HG03520 (cell line): ENCODE data around the gene GPRIN3.
"Not testable (repeated sequence)": the region's sequence is repeated elsewhere in the genome, so short reads cannot be mapped to it uniquely, and the experiment has no call there.

Experiments used
- ATAC-seq: cut with Tn5 transposase; IDR thresholded peaks from one replicate; pipeline ENCODE4 v1.9.1; 2021; ENCODE audit warnings: mild to moderate bottlenecking, moderate library complexity; ENCODE audit not compliant: unreplicated experiment

Gene GPRIN3

DNA sequence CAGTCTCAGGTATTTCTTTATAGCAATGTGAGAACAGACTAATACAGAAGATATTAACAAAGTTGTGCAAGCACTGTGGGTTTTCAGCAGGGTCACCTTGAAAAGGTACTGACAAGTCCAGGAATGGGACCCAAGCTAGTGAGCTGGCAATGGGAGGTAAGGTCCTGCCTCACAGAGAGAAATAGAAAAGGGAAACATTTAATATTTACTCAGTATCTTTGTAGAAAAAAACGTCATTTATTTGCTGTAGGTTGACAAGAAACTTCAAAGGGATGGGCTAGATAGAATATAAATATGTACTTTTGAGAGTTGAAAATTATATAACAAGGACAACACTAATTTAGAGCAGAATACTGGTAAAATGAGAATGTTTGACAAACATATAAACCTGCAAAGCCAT is 89.0 kb downstream of the GPRIN3 start:
- no peak for ATAC-seq

DNA sequence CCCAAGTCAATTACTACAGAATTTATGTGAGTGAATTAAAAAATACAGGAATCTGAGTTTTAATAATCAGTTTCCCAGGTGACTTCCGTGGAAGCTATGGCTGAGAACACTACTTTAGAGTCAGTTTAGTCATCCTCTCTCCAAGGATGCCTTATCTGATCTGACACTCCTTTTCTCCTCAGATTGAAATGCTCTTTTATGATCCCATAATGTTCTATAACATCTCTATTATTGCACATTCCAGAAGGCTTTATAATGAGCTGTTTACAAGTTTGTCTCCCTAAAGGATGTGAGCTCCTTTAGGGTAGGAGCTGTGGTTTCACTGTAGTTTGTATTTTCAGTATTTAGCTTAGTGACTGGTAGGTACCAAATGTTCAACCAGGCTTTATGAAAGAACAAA is 90.0 kb downstream of the GPRIN3 start:
- no peak for ATAC-seq

DNA sequence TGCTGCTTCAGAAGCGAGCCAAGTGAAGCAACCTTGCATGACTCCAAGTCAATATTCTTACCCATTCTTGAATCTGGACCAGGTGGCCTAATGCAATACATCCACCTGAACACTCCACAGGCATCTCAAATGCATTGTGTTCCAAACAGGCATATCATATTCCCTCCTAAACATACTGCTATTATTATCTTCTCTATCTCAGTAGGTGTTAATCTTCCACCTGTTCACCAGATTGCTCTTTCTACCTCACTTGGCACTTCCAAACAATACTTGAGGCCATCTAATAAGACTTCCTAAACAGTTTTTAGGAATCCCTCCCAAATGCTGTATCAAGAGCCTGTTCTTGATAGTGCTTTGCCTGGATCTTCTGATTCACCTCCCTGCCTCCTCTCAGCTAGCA is 90.7 kb downstream of the GPRIN3 start:
- ATAC-seq: no peak

DNA sequence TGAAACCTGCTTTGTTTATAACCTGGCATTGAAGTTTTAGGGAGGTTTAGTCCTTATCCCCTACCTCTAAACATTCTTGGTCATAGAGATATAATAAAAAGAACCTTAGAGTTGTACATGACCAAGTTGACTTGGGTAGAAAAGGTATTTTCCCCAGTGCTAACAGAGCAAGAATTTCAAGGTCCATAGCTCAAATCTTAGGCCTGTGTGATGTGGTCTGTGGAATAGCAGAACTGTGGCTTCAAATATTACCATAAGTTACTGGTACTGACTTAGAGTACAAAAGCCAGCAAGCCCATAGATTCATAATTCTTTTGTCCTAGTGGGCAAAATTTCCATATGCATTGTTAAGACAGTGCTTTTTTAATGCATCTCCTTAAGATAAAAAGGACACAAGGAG is 91.2 kb downstream of the GPRIN3 start:
- no peak for ATAC-seq

DNA sequence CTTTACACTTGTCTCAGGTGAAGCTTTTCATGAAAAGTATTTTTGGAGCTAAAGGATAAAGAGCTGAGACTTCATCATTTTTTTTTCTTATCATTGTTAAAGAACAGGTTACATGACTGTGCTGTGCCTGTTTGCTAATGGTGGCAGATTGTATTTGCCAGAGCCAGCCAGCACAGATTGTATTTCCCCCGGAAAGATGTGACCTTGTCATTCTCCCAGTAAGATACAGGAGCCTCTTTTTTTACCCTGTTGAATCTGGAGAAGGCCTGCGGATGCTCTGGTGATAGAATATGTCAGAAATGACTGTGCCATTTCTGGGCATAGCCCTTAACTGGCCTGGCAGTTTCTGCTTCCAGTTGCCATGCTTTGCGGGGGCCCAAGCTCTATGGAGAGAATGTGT is 91.9 kb downstream of the GPRIN3 start:
- no peak for ATAC-seq

DNA sequence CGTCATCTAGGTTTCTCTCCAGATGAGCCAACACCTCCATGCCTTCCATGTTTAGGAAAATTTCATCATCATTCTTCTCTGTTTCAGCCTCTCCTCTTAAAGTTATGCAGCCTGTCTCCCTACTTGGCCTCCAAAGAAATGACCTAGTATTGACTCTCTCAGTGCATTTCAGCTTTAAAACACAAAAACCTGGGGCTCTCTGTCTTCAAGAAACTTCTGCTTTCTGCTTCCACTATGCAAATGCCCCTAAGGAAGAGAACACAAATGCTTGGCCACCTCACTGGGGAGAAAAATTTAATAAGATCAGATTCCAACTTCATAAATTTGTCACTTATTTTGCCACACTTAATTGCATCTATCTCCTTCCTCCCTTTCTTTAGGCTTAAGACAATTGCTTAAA is 93.3 kb downstream of the GPRIN3 start:
- no peak for ATAC-seq

DNA sequence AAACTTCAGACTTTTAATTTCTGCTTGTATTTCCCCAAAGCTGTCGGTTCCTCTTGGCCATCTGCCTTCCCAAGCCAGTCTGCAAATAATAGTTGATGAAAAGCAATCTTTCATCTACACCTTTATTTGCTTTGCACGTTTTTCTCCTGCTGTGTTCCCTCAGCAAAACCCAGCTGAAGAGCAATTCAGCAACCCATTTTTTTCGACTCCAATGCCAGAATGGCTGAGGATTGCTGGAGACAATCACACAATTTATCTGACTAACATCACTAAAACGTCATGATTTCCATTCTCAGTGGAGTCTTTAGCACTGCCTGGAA is 94.3 kb downstream of the GPRIN3 start:
- no peak for ATAC-seq

DNA sequence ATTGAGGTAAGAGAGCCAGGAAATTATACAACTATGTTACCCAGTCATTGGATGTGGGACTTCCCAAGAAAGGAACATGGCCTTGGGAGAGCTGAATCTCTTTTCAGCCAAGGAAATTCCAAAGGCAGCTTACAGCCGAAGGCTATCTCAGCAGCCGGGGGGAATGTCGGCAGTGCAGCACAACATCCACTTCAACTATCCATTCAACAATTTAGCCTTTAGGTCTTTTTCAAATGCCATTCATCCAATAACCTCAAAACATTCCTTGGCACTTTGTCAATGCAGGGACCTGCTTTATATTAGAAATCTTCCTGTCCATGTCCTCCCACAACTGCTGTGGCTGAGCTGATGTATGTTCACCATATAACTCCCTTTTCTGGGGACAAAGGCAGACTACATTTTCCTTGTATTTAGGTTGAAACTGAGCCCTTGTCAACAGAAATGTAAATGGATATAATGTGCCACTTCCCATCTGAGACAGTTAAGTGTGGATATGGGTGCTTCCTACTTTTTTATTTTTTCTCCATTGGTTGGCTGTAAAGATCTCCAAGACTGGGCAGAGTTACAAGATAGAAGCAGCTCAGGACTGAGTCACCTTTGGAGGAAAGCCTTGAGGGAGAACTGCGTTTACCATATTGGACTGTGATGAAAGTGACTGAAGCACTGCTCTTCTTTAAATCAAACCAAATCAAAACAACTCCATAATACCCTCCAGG is 94.8 kb downstream of the GPRIN3 start:
- no peak for ATAC-seq

DNA sequence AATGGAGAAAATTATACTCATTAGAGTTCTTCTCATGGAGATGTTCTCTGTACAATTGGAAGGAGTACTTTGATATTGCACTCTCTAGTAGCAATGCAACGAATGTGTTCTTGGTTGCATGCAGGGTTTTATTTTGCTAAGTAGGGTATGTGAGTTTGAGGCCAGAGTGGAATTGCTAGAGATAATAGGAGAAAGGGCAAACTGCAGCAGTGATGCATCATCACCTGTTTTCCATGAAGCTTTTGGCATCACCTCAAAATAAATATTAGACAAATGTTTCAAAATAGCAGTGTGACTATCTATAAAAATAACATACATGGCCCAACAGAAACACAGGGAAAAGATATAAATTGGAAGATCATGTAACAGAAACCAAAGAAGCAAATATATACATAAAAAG is 103.0 kb downstream of the GPRIN3 start:
- ATAC-seq: no peak

DNA sequence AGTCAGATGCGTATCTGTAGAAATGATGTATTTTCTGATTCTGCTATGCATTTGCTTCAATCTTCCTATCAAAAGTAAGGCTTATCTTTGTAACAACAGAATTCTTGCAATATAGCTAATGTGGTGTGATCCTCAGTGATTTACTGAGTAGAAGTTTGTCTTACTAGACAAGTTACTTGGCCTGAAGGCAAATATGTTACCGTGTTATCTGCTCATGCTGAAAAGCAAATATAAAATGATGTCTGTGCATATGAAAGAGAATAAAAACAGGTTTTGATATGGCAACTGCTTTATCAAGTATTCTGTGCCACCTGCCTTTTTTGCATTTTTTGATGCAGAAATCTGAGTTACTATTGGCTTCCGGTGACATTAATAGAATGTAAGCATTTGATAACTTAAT is 103.7 kb downstream of the GPRIN3 start:
- ATAC-seq: no peak

DNA sequence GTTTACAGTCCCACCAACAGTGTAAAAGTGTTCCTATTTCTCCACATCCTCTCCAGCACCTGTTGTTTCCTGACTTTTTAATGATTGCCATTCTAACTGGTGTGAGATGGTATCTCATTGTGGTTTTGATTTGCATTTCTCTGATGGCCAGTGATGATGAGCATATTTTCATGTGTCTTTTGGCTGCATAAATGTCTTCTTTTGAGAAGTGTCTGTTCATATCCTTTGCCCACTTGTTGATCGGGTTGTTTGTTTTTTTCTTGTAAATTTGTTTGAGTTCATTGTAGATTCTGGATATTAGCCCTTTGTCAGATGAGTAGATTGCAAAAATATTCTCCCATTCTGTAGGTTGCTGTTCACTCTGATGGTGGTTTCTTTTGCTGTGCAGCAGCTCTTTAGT is 108.2 kb downstream of the GPRIN3 start:
- ATAC-seq: not testable (repeated sequence)

DNA sequence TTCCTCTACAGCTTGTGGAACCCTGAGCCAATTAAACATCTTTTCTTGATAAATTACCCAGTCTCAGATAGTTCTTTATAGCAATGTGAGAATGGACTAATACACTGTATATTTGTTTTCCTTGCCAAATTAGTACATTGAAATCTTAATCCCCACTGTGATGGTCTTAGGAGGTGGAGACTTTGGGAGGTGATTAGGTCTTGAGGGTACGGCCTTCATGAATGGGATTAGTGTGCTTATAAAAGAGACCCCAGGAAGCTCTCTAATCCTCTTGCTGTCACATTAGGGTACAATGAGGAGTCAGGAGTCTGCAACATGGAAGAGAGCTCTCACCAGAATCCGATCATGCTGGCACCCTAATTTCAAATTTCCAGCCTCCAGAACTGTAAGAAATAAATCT is 109.7 kb downstream of the GPRIN3 start:
- no peak for ATAC-seq

DNA sequence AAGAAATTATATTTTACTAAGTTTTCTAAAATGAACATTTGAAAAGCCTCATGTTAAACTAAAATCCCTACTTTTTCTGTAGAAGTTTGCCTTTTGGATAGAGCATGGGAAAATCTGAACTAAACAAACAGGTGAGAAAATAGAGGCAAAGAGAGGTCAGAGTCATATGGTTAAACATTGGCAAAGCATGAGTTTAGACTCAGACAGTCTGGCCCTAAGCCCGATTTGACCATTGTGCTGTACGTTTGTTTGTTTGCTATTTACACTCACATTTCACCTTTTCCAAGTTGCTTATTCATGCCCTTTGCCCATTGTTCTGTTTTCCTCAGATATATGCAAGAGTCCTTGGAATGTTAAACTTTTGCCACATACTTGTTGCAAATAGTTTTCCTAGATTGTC is 110.9 kb downstream of the GPRIN3 start:
- no peak for ATAC-seq

DNA sequence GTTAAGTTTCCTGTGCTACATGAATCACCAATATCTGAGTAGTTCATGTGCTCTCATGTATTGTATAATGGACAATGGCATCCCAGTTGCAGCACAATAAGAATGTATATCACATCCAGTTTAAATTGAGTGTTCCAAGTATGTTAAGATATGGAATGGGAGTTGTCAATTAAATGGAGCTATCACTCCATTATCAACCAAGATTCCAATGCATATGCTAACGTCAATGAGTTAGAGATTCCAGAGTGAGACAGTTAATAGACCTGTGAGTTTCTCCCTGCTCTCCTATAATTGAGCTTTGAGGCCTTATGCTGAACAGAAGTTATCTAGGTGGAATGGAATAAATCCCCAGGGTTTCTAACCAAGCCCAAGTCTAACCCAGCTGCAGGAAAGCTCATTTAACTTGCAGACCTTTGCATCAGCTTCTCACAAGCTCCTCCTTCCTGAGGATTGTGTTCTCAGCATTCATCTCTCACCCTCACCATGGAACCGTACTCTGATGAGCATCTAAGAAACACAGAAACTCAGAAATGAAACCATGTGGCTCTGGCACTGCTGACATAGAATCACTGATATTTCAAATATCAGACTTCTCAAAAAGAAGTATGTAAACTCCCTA is 111.4 kb downstream of the GPRIN3 start:
- ATAC-seq: no peak

DNA sequence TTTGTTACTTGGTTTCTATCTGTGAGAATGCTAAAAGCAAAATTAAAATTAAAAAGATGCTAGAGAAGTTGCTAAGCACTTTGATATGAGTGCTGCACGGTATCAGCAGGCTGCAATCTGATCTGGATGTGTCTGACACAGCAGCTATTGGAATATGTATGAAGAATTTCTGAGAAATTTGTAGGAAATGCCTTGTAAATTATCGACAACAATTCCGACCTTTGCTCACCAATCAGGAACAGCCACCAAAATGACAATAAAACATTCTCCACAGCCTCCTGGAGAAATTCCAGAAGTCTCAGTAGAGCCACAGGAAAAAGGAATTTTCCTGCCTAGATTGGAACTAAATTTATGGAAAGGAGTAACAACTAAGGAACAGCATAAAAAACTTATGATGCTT is 113.8 kb downstream of the GPRIN3 start:
- no peak for ATAC-seq
